ENCODE data around the gene CST9.

CST9 gene

DNA sequence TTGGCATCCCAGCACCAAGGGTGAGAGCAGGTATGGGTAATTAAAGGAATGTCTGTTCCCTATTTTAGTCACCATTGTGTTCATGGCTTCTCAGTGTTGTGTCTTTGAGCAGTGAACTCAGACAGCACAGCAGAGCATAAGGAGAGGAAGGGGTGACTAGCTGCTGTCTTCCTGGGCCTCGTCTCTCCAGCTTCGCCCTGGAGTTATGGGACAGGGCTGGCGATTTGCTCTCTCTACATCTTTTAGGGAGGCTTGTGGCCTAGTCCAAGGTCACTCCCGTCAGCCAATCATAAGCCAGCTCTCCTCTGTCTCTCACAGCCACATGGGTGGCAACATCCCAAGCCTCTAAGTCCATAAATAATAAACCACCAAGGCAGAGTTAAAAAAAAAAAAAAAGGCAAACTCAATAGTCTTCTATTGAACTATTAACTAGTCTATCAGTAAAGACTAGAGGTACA is 24.7 kb upstream of the CST9 start:
- H3K4me3 ChIP-seq (IDR thresholded peaks at IDR 0.05; ENCODE audit: insufficient read depth, low read depth, low read length): no peak overlapping the region
- no peaks in the 10 kb centered on the region for H3K79me2 ChIP-seq (ENCODE audit: insufficient read depth, low read depth)
- no peak overlapping the region for H3K9ac ChIP-seq
- H3K36me3 ChIP-seq (ENCODE audit: insufficient read depth): no peaks in the 10 kb centered on the region
- no peaks in the 10 kb centered on the region for H4K20me1 ChIP-seq (ENCODE audit: insufficient read depth)
- H3K27me3 ChIP-seq (ENCODE audit: insufficient read depth, low read depth): no peaks in the 10 kb centered on the region
- H3K4me1 ChIP-seq (ENCODE audit: low read depth, poor library complexity, severe bottlenecking): no peaks in the 10 kb centered on the region
- TF ChIP-seq, protein P1, sequence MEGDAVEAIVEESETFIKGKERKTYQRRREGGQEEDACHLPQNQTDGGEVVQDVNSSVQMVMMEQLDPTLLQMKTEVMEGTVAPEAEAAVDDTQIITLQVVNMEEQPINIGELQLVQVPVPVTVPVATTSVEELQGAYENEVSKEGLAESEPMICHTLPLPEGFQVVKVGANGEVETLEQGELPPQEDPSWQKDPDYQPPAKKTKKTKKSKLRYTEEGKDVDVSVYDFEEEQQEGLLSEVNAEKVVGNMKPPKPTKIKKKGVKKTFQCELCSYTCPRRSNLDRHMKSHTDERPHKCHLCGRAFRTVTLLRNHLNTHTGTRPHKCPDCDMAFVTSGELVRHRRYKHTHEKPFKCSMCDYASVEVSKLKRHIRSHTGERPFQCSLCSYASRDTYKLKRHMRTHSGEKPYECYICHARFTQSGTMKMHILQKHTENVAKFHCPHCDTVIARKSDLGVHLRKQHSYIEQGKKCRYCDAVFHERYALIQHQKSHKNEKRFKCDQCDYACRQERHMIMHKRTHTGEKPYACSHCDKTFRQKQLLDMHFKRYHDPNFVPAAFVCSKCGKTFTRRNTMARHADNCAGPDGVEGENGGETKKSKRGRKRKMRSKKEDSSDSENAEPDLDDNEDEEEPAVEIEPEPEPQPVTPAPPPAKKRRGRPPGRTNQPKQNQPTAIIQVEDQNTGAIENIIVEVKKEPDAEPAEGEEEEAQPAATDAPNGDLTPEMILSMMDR (conservative IDR thresholded peaks at IDR 0.05; ENCODE audit: low read depth, low read length): no peak
- H2AFZ ChIP-seq (ENCODE audit: low read depth): no peak overlapping the region
- H3K4me2 ChIP-seq: no peak overlapping the region
- no peak overlapping the region for H3K27ac ChIP-seq

DNA sequence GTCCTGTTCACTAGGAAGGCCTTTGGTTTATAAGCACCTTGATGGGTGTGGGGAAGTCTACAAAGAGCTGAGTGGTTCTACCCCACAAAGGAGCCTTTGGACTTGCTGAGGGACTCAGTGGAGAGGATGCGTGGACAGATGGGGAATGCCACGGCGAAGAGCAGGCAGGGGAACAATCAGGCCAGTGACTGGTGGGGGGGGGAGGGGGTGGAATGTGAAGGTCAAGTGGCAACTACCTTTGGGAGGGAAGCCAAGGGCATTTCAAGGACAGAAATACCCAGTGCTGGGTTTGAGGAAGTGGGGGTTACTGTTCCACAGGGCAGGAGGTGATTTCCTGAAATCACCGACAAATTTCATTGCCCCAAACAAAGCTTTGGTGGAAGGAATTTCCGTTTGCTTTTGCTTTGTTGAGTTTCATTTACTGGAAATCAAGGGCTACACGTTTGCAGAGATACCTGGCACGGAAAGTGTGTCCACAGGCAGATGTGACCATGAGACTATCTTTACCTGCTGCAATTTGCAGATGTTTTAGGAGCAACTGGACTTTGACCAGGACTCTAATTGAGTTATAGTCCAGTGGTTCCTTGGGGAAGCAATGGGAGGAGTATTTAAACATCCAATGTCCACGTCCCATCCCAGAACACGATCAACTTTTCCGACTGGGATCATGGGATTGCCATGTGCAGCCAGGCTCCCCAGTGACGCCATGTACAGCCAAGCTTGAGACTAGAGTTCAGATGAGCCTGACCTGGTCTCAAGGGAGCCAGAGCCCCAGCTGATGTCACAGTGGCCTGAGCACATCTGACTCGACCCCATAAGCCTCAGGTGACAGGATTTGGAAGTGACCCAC is 24.1 kb upstream of the CST9 start:
- no peak overlapping the region for H3K4me2 ChIP-seq
- no peaks in the 10 kb centered on the region for H3K79me2 ChIP-seq (ENCODE audit: insufficient read depth, low read depth)
- H2AFZ ChIP-seq (ENCODE audit: low read depth): no peak overlapping the region
- no peaks in the 10 kb centered on the region for H3K4me1 ChIP-seq (ENCODE audit: low read depth, poor library complexity, severe bottlenecking)
- no peaks in the 10 kb centered on the region for H4K20me1 ChIP-seq (ENCODE audit: insufficient read depth)
- H3K36me3 ChIP-seq (ENCODE audit: insufficient read depth): no peaks in the 10 kb centered on the region
- no peaks in the 10 kb centered on the region for H3K27me3 ChIP-seq (ENCODE audit: insufficient read depth, low read depth)
- TF ChIP-seq, protein P1 (conservative IDR thresholded peaks at IDR 0.05; ENCODE audit: low read depth, low read length): no peak
- no peak overlapping the region for H3K27ac ChIP-seq
- H3K4me3 ChIP-seq (IDR thresholded peaks at IDR 0.05; ENCODE audit: insufficient read depth, low read depth, low read length): no peak overlapping the region
- no peak overlapping the region for H3K9ac ChIP-seq

DNA sequence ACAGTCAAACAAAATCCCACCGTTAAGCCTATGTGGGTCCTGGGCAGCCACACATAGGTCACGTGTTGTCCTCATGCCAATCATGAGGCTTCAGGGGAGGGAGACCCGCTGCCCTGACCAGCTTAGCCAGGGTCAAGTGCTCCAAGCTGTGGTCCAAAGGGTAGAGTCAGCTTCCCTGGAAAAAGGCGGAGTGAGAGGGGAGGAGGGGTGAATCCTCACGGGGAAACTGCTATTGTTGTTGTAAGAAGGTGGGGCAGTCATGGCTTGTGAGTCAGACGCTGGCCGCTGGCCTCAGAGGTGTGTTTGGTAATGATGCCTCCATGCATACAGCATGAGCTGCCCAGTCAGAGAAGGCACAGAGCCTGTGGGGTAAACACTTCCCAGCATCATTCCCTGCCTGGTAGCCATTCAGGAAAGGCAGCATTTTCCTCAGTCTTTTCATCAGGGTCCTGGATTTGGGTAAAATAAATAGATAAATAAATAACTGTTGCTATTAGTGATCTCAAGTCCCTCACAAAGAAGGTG is 23.4 kb upstream of the CST9 start:
- Histone ChIP-seq H3K9ac (no peak overlapping the region), H3K4me2 (no peak overlapping the region), H3K36me3 (ENCODE audit: insufficient read depth) (no peaks in the 10 kb centered on the region), H3K27me3 (ENCODE audit: insufficient read depth, low read depth) (no peaks in the 10 kb centered on the region), H2AFZ (ENCODE audit: low read depth) (no peak overlapping the region), H3K4me1 (ENCODE audit: low read depth, poor library complexity, severe bottlenecking) (no peaks in the 10 kb centered on the region), H3K4me3 (IDR thresholded peaks at IDR 0.05; ENCODE audit: insufficient read depth, low read depth, low read length) (no peak overlapping the region), H3K27ac (no peak overlapping the region), H3K79me2 (ENCODE audit: insufficient read depth, low read depth) (no peaks in the 10 kb centered on the region), H4K20me1 (ENCODE audit: insufficient read depth) (no peaks in the 10 kb centered on the region)
- TF ChIP-seq, protein P1 (conservative IDR thresholded peaks at IDR 0.05; ENCODE audit: low read depth, low read length): no peak

DNA sequence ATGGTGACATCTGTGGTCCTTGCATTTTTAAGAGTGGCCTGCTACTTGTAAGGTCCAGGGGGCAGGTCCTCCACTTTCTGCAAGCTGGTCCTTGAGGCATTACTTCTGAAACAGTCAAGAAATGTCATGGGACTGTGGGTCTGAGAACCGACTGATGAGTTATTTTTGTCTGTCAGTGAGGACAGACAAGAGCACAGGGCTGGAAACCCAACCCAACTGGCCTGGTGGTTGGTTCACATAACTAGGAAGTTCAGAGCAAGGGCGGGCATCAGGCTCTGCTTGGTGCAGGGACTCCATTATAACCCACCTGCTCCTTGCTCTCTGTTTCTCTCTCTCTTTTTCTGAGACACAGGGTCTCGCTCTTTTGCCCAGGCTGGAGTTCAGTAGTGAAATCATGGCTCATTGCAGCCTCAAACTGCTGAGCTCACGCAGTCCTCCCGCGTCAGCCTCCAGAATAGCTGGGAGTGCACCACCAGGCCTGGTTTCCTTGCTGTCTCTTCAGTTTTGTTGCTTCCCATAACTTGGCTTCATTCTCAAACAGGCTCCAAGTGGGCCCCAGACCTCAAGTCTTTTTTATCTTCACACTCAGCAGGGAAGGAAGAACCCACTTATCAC is 22.8 kb upstream of the CST9 start:
- H2AFZ ChIP-seq (ENCODE audit: low read depth): no peak overlapping the region
- H3K27ac ChIP-seq: no peak overlapping the region
- H3K4me2 ChIP-seq: no peak overlapping the region

More for the DNA sequence above, 22.8 kb upstream of the CST9 start:
- Histone ChIP-seq H3K79me2 (ENCODE audit: insufficient read depth, low read depth) (no peaks in the 10 kb centered on the region), H3K27me3 (ENCODE audit: insufficient read depth, low read depth) (no peaks in the 10 kb centered on the region), H4K20me1 (ENCODE audit: insufficient read depth) (no peaks in the 10 kb centered on the region), H3K36me3 (ENCODE audit: insufficient read depth) (no peaks in the 10 kb centered on the region), H3K4me3 (IDR thresholded peaks at IDR 0.05; ENCODE audit: insufficient read depth, low read depth, low read length) (no peak overlapping the region), H3K4me1 (ENCODE audit: low read depth, poor library complexity, severe bottlenecking) (no peaks in the 10 kb centered on the region), H3K9ac (no peak overlapping the region)
- TF ChIP-seq, protein P1 (conservative IDR thresholded peaks at IDR 0.05; ENCODE audit: low read depth, low read length): no peak

Data from KMS-11 (cell line).